Lower leg skin (tissue), 3 donors: ENCODE measurements around the gene ARSB.

Experiments
- CTCF ChIP-seq, 3 donors: fragments of 450-650 bp; IDR thresholded peaks; one replicate each; pipeline ENCODE4 v1.5.1; 2016; ENCODE audit warnings: antibody characterized with exemption in 3 of 3, mild to moderate bottlenecking in 3 of 3, moderate library complexity in 2 of 3
- POLR2A ChIP-seq, 2 donors: fragments of 450-650 bp; IDR thresholded peaks; one replicate each; pipeline ENCODE4 v1.6.1; 2016 to 2017; ENCODE audit warnings: antibody characterized with exemption in 2 of 2, mild to moderate bottlenecking in 1 of 2, moderate library complexity in 1 of 2

GRCh38 chr5:78811121-78811817 lies 173.8 kb downstream of the ARSB start:
- TF ChIP-seq CTCF (IDR thresholded peaks at IDR 0.05) (no peak), POLR2A (IDR thresholded peaks at IDR 0.05) (no peak)
